Stimulated activated CD4-positive, alpha-beta T cell treated with anti-CD3 and anti-CD28 coated beads, Interleukin-4, amount 100 ng/mL, for 48 hours (primary cell): ENCODE results near the gene RIN3.
A peak's percentile ranks its signal among the peaks of the same experiment; 100 is the strongest.

ENCODE experiments used
- DNase-seq, 2 donors: peaks; one replicate each; pipeline ENCODE4 v3.0.0-alpha.2; 2020; ENCODE audit warnings: low read depth in 2 of 2

The RIN3 gene

GRCh38 chr14:92688434-92689375 lies 175.1 kb downstream of the RIN3 start:
- no peak for DNase-seq

GRCh38 chr14:92690171-92691011 lies 176.8 kb downstream of the RIN3 start:
- no peak for DNase-seq

GRCh38 chr14:92692822-92693226 lies 179.2 kb downstream of the RIN3 start:
- DNase-seq: no peak

- no peak for DNase-seq
Measured at GRCh38 chr14:92693998-92694795, 180.6 kb downstream of the RIN3 start.

GRCh38 chr14:92694807-92695206 lies 181.2 kb downstream of the RIN3 start:
- no peak for DNase-seq

GRCh38 chr14:92695562-92695961 lies 182.0 kb downstream of the RIN3 start:
- DNase-seq: no peak

GRCh38 chr14:92696366-92696765 lies 182.8 kb downstream of the RIN3 start:
- DNase-seq: no peak

- DNase-seq: no peak
Measured at GRCh38 chr14:92698393-92698792, 184.8 kb downstream of the RIN3 start.

- DNase-seq: no peak
Measured at GRCh38 chr14:92701826-92702225, 188.2 kb downstream of the RIN3 start.

GRCh38 chr14:92702441-92702918 lies 188.9 kb downstream of the RIN3 start:
- no peak for DNase-seq

- no peak for DNase-seq
Measured at GRCh38 chr14:92703516-92703915, 189.9 kb downstream of the RIN3 start.

GRCh38 chr14:92704036-92704804 lies 190.6 kb downstream of the RIN3 start:
- no peak for DNase-seq

- no peak for DNase-seq
Measured at GRCh38 chr14:92704821-92705220, 191.2 kb downstream of the RIN3 start.

- DNase-seq: no peak
Measured at GRCh38 chr14:92706386-92706785, 192.8 kb downstream of the RIN3 start.

- no peak for DNase-seq
Measured at GRCh38 chr14:92709340-92710000, 195.9 kb downstream of the RIN3 start.

GRCh38 chr14:92710001-92710341 lies 196.4 kb downstream of the RIN3 start:
- DNase-seq: no peak

- no peak for DNase-seq
Measured at GRCh38 chr14:92711976-92712653, 198.5 kb downstream of the RIN3 start.

GRCh38 chr14:92712654-92713051 lies 199.1 kb downstream of the RIN3 start:
- DNase-seq: no peak

GRCh38 chr14:92714739-92715307 lies 201.2 kb downstream of the RIN3 start:
- DNase-seq: peak; percentile 80 to 87

- DNase-seq: no peak
Measured at GRCh38 chr14:92716131-92716530, 202.6 kb downstream of the RIN3 start.
